IMR-90 (cell line): ENCODE data around the gene DOCK1. TPM values are rescaled to one million over a fixed set of nuclear protein-coding genes. Genes with fewer than 3 reads are reported as not detected.

Experiments used
- ATAC-seq: fragments of 200-7000 bp; cut with Tn5 transposase; 2 replicates; pipeline ENCODE4 v1.9.1; 2020; ENCODE audit warnings: low read depth, mild to moderate bottlenecking, moderate library complexity
- BruUV-seq: library from RNA; stranded (reverse); fragments of 400-500 nt; replicated peaks from 2 replicates; lab custom pipeline; 2021; lab: Mats Ljungman, UMichigan
- CTCF ChIA-PET: fragments of 300-600 bp; formaldehyde crosslinking; extraction: SDS; loops from one replicate; lab custom pipeline; 2021; ENCODE audit warnings: antibody characterized with exemption; lab: Yijun Ruan, JAX
- POLR2A ChIA-PET: fragments of 300-600 bp; sonication (Branson Sonifier 250); formaldehyde crosslinking; loops from one replicate; lab custom pipeline; 2022; ENCODE audit warnings: antibody characterized with exemption; ENCODE audit not compliant: unreplicated experiment; lab: Charles Lee
- DNase-seq: peaks from one replicate; pipeline ENCODE4 v3.0.0; 2013
- H2AFZ ChIP-seq: replicated peaks from 2 replicates; pipeline ENCODE3; 2013; ENCODE audit warnings: low read length, mild to moderate bottlenecking; ENCODE audit not compliant: poor library complexity
- H2AK5ac ChIP-seq: 2 replicates; pipeline ENCODE4 v1.6.1; 2013; ENCODE audit warnings: low read depth, low read length, inconsistent platforms
- H2AK9ac ChIP-seq: replicated peaks from 2 replicates; pipeline ENCODE3; 2013; ENCODE audit warnings: mild to moderate bottlenecking, low read depth, low read length, moderate library complexity; ENCODE audit not compliant: poor library complexity
- H2BK120ac ChIP-seq: 2 replicates; pipeline ENCODE4 v1.6.1; 2013; ENCODE audit warnings: low read depth, low read length, inconsistent platforms
- H2BK15ac ChIP-seq: 3 replicates; pipeline ENCODE4 v1.6.1; 2013; ENCODE audit warnings: low read depth, low read length, inconsistent platforms
- H2BK20ac ChIP-seq: 2 replicates; pipeline ENCODE4 v1.6.1; 2013; ENCODE audit warnings: low read depth, mild to moderate bottlenecking, inconsistent platforms, low read length, moderate library complexity
- H2BK5ac ChIP-seq: 2 replicates; pipeline ENCODE4 v1.6.1; 2013; ENCODE audit warnings: mild to moderate bottlenecking, low read depth, low read length, inconsistent platforms; ENCODE audit not compliant: poor library complexity, severe bottlenecking
- H3K14ac ChIP-seq: replicated peaks from 2 replicates; pipeline ENCODE4 v1.6.1; 2013; ENCODE audit warnings: low read depth, low read length, inconsistent platforms
- H3K18ac ChIP-seq: 2 replicates; pipeline ENCODE4 v1.6.1; 2013; ENCODE audit warnings: low read depth, low read length, control low read depth
- H3K23ac ChIP-seq: 2 replicates; pipeline ENCODE4 v1.6.1; 2013; ENCODE audit warnings: low read depth, low read length, inconsistent platforms
- H3K27ac ChIP-seq: 2 replicates; pipeline ENCODE4 v1.5.1; 2013; ENCODE audit warnings: mild to moderate bottlenecking, control low read depth, low read length; ENCODE audit not compliant: insufficient read depth
- H3K27me3 ChIP-seq: 2 replicates; pipeline ENCODE4 v1.6.1; 2013; ENCODE audit warnings: low read length; ENCODE audit not compliant: control insufficient read depth, insufficient read depth
- H3K36me3 ChIP-seq: 2 replicates; pipeline ENCODE4 v1.6.1; 2013; ENCODE audit warnings: low read length, mixed read lengths; ENCODE audit not compliant: control insufficient read depth, insufficient read depth
- H3K4ac ChIP-seq: 2 replicates; pipeline ENCODE4 v1.6.1; 2013; ENCODE audit warnings: low read depth, low read length, inconsistent platforms
- H3K4me1 ChIP-seq: 2 replicates; pipeline ENCODE4 v1.6.1; 2013; ENCODE audit warnings: low read length, mixed read lengths; ENCODE audit not compliant: control insufficient read depth, insufficient read depth
- H3K4me2 ChIP-seq: 2 replicates; pipeline ENCODE4 v1.6.1; 2013; ENCODE audit warnings: low read depth, mild to moderate bottlenecking, control low read depth, low read length, moderate library complexity
- H3K4me3 ChIP-seq: 2 replicates; pipeline ENCODE4 v1.5.1; 2013; ENCODE audit warnings: low read depth, mild to moderate bottlenecking, control low read depth, low read length, moderate library complexity; ENCODE audit not compliant: insufficient read depth
- H3K56ac ChIP-seq: 2 replicates; pipeline ENCODE4 v1.6.1; 2013; ENCODE audit warnings: low read length, inconsistent platforms; ENCODE audit not compliant: insufficient read depth; ENCODE audit errors: extremely low read depth
- H3K79me1 ChIP-seq, 2 experiments: 2 replicates each; pipeline ENCODE4 v1.6.1; 2013; ENCODE audit warnings: low read length in 2 of 2, inconsistent platforms in 1 of 2, low read depth in 1 of 2
- H3K9ac ChIP-seq: 2 replicates; pipeline ENCODE4 v1.6.1; 2013; ENCODE audit warnings: low read depth, low read length, control low read depth
- H3K9me1 ChIP-seq: 2 replicates; pipeline ENCODE4 v1.6.1; 2013; ENCODE audit warnings: low read length, inconsistent platforms; ENCODE audit not compliant: insufficient read depth
- H3K9me3 ChIP-seq: 2 replicates; pipeline ENCODE4 v1.6.1; 2013; ENCODE audit warnings: low read length; ENCODE audit not compliant: control insufficient read depth, insufficient read depth
- H4K20me1 ChIP-seq: 2 replicates; pipeline ENCODE4 v1.6.1; 2013; ENCODE audit warnings: low read length, inconsistent platforms; ENCODE audit not compliant: insufficient read depth
- H4K5ac ChIP-seq: 2 replicates; pipeline ENCODE4 v1.6.1; 2013; ENCODE audit warnings: mild to moderate bottlenecking, low read depth, low read length, control low read depth
- H4K8ac ChIP-seq, 2 experiments: 2 replicates each; pipeline ENCODE4 v1.6.1; 2013; ENCODE audit warnings: low read depth in 2 of 2, low read length in 2 of 2, control low read depth in 1 of 2, inconsistent platforms in 1 of 2
- H4K91ac ChIP-seq: 2 replicates; pipeline ENCODE4 v1.6.1; 2013; ENCODE audit warnings: low read depth, low read length, inconsistent platforms; ENCODE audit not compliant: insufficient read depth
- CTCF ChIP-seq: conservative IDR thresholded peaks from 2 replicates; pipeline ENCODE4 v1.5.1; 2012; ENCODE audit warnings: mild to moderate bottlenecking, low read depth, low read length, improper control_type of control experiment
- MXI1 ChIP-seq: IDR thresholded peaks from 2 replicates; pipeline ENCODE4 v1.6.1; 2012; ENCODE audit warnings: low read depth, mild to moderate bottlenecking, low read length, moderate library complexity, borderline replicate concordance
- RAD21 ChIP-seq: IDR thresholded peaks from 2 replicates; pipeline ENCODE4 v1.6.1; 2012; ENCODE audit warnings: low read length, improper control_type of control experiment
- WGBS, 2 experiments: methylation state at CpG; one replicate each; pipeline versions ENCODE4 v1.1.5 to v1.1.7; 2013; ENCODE audit warnings: missing lambda C conversion rate in 2 of 2; ENCODE audit not compliant: insufficient read length in 1 of 2; ENCODE audit errors: extremely low coverage in 2 of 2; 5-methylcytosine and 5-hydroxymethylcytosine counted together
- dilution Hi-C: fragments of 300-500 bp; cut with HindIII; formaldehyde crosslinking; loops from one replicate; pipeline ENCODE4 v1.14.3; 2018; ENCODE audit warnings: low sequenced_read_pairs; ENCODE audit not compliant: unreplicated experiment
- in situ Hi-C: fragments of 300-500 bp; cut with MboI; formaldehyde crosslinking; loops from 3 replicates; pipeline ENCODE4 v1.14.3; 2019; ENCODE audit warnings: low sequenced_read_pairs, inconsistent platforms, mixed read lengths
- intact Hi-C: fragments of 100-400 bp; cut with micrococcal nuclease; formaldehyde crosslinking; loops from 2 replicates; pipeline ENCODE4 v1.10.0; 2022
- polyA plus RNA-seq, 3 experiments: library from polyadenylated mRNA; depleted of rRNA; stranded (reverse); fragments of >200 nt; gene quantifications; 2 replicates each; pipeline ENCODE4 v1.2.3, GENCODE V29; 2012; ENCODE audit warnings: low replicate concordance in 1 of 3
- total RNA-seq: library from RNA; depleted of rRNA; stranded (reverse); fragments of >200 nt; gene quantifications from 2 replicates; pipeline ENCODE4 v1.2.3, GENCODE V29; 2012
- TF ChIP-seq, protein P1 (sequence below): fragments of 150-350 bp; IDR thresholded peaks from 2 replicates; pipeline ENCODE4 v1.6.1; 2017; ENCODE audit warnings: mild to moderate bottlenecking, antibody characterized with exemption, low read length, low read depth

Gene DOCK1
- total and polyA plus RNA-seq, 2 of the 4 experiments (the other 2 are of a cell fraction): 28.2 to 71.0 TPM

GRCh38 chr10:127450644-127451043, 545.4 kb downstream of the DOCK1 start:
- no peak overlapping the region for H2AK9ac ChIP-seq
- no peak overlapping the region for H3K14ac ChIP-seq
- no peaks in the 10 kb centered on the region for H3K9me3 ChIP-seq
- H4K91ac ChIP-seq: no peak overlapping the region
- no peak overlapping the region for H2BK5ac ChIP-seq
- no peak overlapping the region for H2AFZ ChIP-seq
- ATAC-seq: no peak
- no peak overlapping the region for H3K4ac ChIP-seq
- no peak overlapping the region for H3K56ac ChIP-seq
- DNase-seq: no peak
- CTCF ChIA-PET: interaction anchor here (0.5 kb wide), 1 partner anchor 1309 kb away, joined by 4 read pairs; no protein-coding TSS in a partner anchor
- H2BK120ac ChIP-seq: no peak overlapping the region
- H3K23ac ChIP-seq: no peak overlapping the region
- H4K20me1 ChIP-seq: no peaks in the 10 kb centered on the region
- dilution Hi-C loops: no loop called here
- H3K36me3 ChIP-seq: peaks cover 41% of the 10 kb centered on the region
- no peak overlapping the region for H3K9ac ChIP-seq
- 52% methylated on average over 2 of the region's 4 CpGs; no CpG with 5 or more reads in 1 of the 2 experiments for WGBS, 2 experiments
- H3K4me3 ChIP-seq: no peak overlapping the region
- H3K4me1 ChIP-seq: no peaks in the 10 kb centered on the region
- no peaks in the 10 kb centered on the region for H3K27me3 ChIP-seq
- in situ Hi-C loops: no loop called here
- no peak overlapping the region for H2BK15ac ChIP-seq
- no peaks in the 10 kb centered on the region; the same call in 1 of the 2 replicates for H3K9me1 ChIP-seq
- H2BK20ac ChIP-seq: no peak overlapping the region
- no peak overlapping the region for H2AK5ac ChIP-seq
- H3K4me2 ChIP-seq: no peak overlapping the region
- intact Hi-C loops: no loop called here
- no peak overlapping the region for H4K8ac ChIP-seq
- H4K5ac ChIP-seq: no peak overlapping the region
- H3K79me1 ChIP-seq: no peaks in the 10 kb centered on the region
- H3K18ac ChIP-seq: no peak overlapping the region
- H3K27ac ChIP-seq: no peak overlapping the region
- TF ChIP-seq RAD21: no peak
- TF ChIP-seq MXI1: no peak
- TF ChIP-seq, protein P1, sequence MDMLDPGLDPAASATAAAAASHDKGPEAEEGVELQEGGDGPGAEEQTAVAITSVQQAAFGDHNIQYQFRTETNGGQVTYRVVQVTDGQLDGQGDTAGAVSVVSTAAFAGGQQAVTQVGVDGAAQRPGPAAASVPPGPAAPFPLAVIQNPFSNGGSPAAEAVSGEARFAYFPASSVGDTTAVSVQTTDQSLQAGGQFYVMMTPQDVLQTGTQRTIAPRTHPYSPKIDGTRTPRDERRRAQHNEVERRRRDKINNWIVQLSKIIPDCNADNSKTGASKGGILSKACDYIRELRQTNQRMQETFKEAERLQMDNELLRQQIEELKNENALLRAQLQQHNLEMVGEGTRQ: no peak
- no peak for TF ChIP-seq CTCF
- POLR2A ChIA-PET: no interaction called here
- BruUV-seq: no TSS peak
